Psoas muscle (tissue), 8 donors: ENCODE data around the gene COX17. TPM values are rescaled to one million over a fixed set of nuclear protein-coding genes. Genes with fewer than 3 reads are reported as not detected.

ENCODE experiments used
- ATAC-seq, 4 donors: fragments of 200-7000 bp; cut with Tn5 transposase; one replicate each; pipeline ENCODE4 v1.9.1; 2020; ENCODE audit warnings: moderate library complexity in 3 of 4, mild to moderate bottlenecking in 2 of 4
- DNase-seq, 2 donors: peaks; one replicate each; pipeline ENCODE4 v3.0.0-alpha.2; 2020
- H3K27ac ChIP-seq: fragments of 200-600 bp; one replicate; pipeline ENCODE4 v1.8.0; 2022
- H3K27me3 ChIP-seq, 3 donors: fragments of 200-600 bp in 1 of 3; one replicate each; pipeline versions ENCODE4 v1.6.1 to v1.8.0; 2013 to 2022; ENCODE audit warnings: low read length in 2 of 3, mild to moderate bottlenecking in 2 of 3, moderate library complexity in 1 of 3; ENCODE audit not compliant: insufficient read depth in 3 of 3
- H3K36me3 ChIP-seq, 2 donors: fragments of 200-600 bp in 1 of 2; one replicate each; pipeline versions ENCODE4 v1.6.1 to v1.8.0; 2013 to 2022; ENCODE audit warnings: low read depth in 1 of 2, mild to moderate bottlenecking in 1 of 2, moderate library complexity in 1 of 2; ENCODE audit not compliant: insufficient read depth in 1 of 2
- H3K4me1 ChIP-seq: fragments of 200-600 bp; one replicate; pipeline ENCODE4 v1.8.0; 2022
- H3K4me3 ChIP-seq: fragments of 200-600 bp; one replicate; pipeline ENCODE4 v1.8.0; 2022; ENCODE audit warnings: mild to moderate bottlenecking
- H3K9me3 ChIP-seq: fragments of 200-600 bp; one replicate; pipeline ENCODE4 v1.8.0; 2022
- CTCF ChIP-seq: fragments of 200-600 bp; IDR thresholded peaks from one replicate; pipeline ENCODE4 v1.8.0; 2022; ENCODE audit warnings: antibody characterized with exemption
- WGBS, 3 donors: extraction: QIAGEN DNeasy Blood & Tissue Kit; methylation state at CpG; one replicate each; pipeline versions ENCODE4 v1.1.6 to v1.1.7; 2013; 5-methylcytosine and 5-hydroxymethylcytosine counted together
- intact Hi-C, 2 donors: fragments of 100-400 bp; cut with DNase I; formaldehyde crosslinking; loops; one replicate each; pipeline versions ENCODE4 v1.11.0 to v1.14.2; 2022
- long read RNA-seq, 2 donors: library from polyadenylated mRNA; unstranded; transcript quantifications; one replicate each; pipeline ENCODE4 v2.0.0, GENCODE V29; 2021
- polyA plus RNA-seq, 3 donors: library from polyadenylated mRNA; stranded (reverse); fragments of 200-250 nt; gene quantifications; one replicate each; pipeline ENCODE4 v1.2.3, GENCODE V29; 2013
- total RNA-seq, 4 donors: library from RNA; stranded (reverse); fragmentation: NEBNext Ultra II Directional in 2 of 4; extraction: Animal tissue kit (Norgen Biotek cat#: 25700) in 2 of 4; gene quantifications; one replicate each; pipeline versions ENCODE4 v1.2.1 to v1.2.4, GENCODE V29; 2021 to 2023
- donor health status: healthy with polysubstance abuse.
- donor health status: DM: no; HTN: no; CAD: no; lungs with moderate emphysema.
- donor health status: Bipolar disorder and iron deficiency.
- donor health status: healthy.
- donor health status: DM: yes; HTN: yes; CAD: no.
- donor health status: DM: no; HTN: no; CAD: no.
- donor health status: DM: no; HTN: no; CAD: no.
- donor health status: DM: yes; HTN: yes; CAD: no.

The COX17 gene
- total RNA-seq (100 to 1,000 TPM in 3 of 4 donors, 10 to 100 TPM in 1; 89.5 to 180 (median 127) TPM), polyA plus RNA-seq (100 to 1,000 TPM; 166 to 330 (median 304) TPM)
- long read RNA-seq, donor 1, transcript COX17-207 (2 exons, 565 nt): minor isoform, 12 of 133 reads
- long read RNA-seq, donor 1, transcript COX17-201 (3 exons, 684 nt): major isoform, 118 of 133 reads
- long read RNA-seq, donor 1, partial matches to known transcripts: 1 of 133 reads
- long read RNA-seq, donor 1, other reads (novel, unspliced or antisense): 2 of 133 reads
- long read RNA-seq, donor 2, transcript COX17-201 (3 exons, 684 nt): major isoform, 125 of 127 reads
- long read RNA-seq, donor 2, partial matches to known transcripts: 0 of 127 reads
- long read RNA-seq, donor 2, other reads (novel, unspliced or antisense): 2 of 127 reads

- WGBS, 3 donors: 0 to 1% (median 0%) methylated on average over 52 of the region's 54 CpGs
- H3K4me3 ChIP-seq: peak within 1 kb of the TSS; percentile 92
- ATAC-seq (peak; percentile 91 to 95 (median 92)), DNase-seq (peak; percentile 93 to 96)
- intact Hi-C loops: loop anchor here (5.0 to 10.0 kb wide), 4 partner anchors 80 to 182 kb away; partner anchors contain the start of genes TIMMDC1 (in 2 of the 2), ADPRH (in 1 of the 2) and PLA1A (in 1 of the 2)
- H3K27me3 ChIP-seq: no peaks in the 10 kb centered on the region
- peak within 1 kb of the TSS; percentile 97 for H3K27ac ChIP-seq
- H3K9me3 ChIP-seq: no peaks in the 10 kb centered on the region
- peaks cover 18% of the 10 kb centered on the region for H3K4me1 ChIP-seq
- H3K36me3 ChIP-seq: peaks cover 0 to 34% of the 10 kb centered on the region in 2 donors
- TF ChIP-seq CTCF: no peak
Observed at GRCh38 chr3:119676771-119677640, at the start of gene COX17. TSS of gene COX17 (minus strand) at chr3:119677406. CDS start at chr3:119677310, 96 bp downstream.

GRCh38 chr3:119726909-119727308 lies 49.7 kb upstream of the COX17 start:
- WGBS, 3 donors: 72 to 85% (median 78%) methylated on average over 2 of the region's 2 CpGs
- Histone ChIP-seq H3K27me3 (no peaks in the 10 kb centered on the region), H3K36me3 (no peaks in the 10 kb centered on the region), H3K4me1 (no peaks in the 10 kb centered on the region), H3K4me3 (no peak overlapping the region), H3K27ac (no peak overlapping the region), H3K9me3 (no peaks in the 10 kb centered on the region)
- no peak for DNase-seq
- no peak for TF ChIP-seq CTCF
- intact Hi-C loops: no loop called here
- ATAC-seq: no peak

- no peaks in the 10 kb centered on the region for H3K36me3 ChIP-seq
- intact Hi-C loops: no loop called here
- H3K27ac ChIP-seq: no peak overlapping the region
- peaks cover 0 to 2% (median 0%) of the 10 kb centered on the region in 3 donors for H3K27me3 ChIP-seq
- WGBS, 3 donors: 54 to 65% (median 56%) methylated on average over 2 of the region's 2 CpGs
- DNase-seq (no peak), ATAC-seq (no peak)
- no peaks in the 10 kb centered on the region for H3K4me1 ChIP-seq
- no peaks in the 10 kb centered on the region for H3K9me3 ChIP-seq
- no peak overlapping the region for H3K4me3 ChIP-seq
- no peak for TF ChIP-seq CTCF
Observed at GRCh38 chr3:119723022-119723421, 45.8 kb upstream of the COX17 start.

GRCh38 chr3:119717520-119717919 lies 40.3 kb upstream of the COX17 start:
- no peaks in the 10 kb centered on the region for H3K4me1 ChIP-seq
- H3K36me3 ChIP-seq: no peaks in the 10 kb centered on the region
- TF ChIP-seq CTCF: no peak
- no peak for ATAC-seq
- DNase-seq: no peak
- 70 to 80% (median 76%) methylated on average over 5 of the region's 5 CpGs for WGBS, 3 donors
- peaks cover 0 to 2% (median 0%) of the 10 kb centered on the region in 3 donors for H3K27me3 ChIP-seq
- H3K9me3 ChIP-seq: no peaks in the 10 kb centered on the region
- no peak overlapping the region for H3K27ac ChIP-seq
- intact Hi-C loops: no loop called here
- H3K4me3 ChIP-seq: no peak overlapping the region
